Hepatocyte (in vitro differentiated cells): ENCODE results near the gene MBP.

ENCODE experiments used
- EZH2phosphoT487 ChIP-seq: fragments of 200-600 bp; sonication (generic); IDR thresholded peaks from one replicate; pipeline ENCODE4 v1.6.1; 2018; ENCODE audit warnings: antibody characterized with exemption, mild to moderate bottlenecking, low read depth, moderate library complexity; ENCODE audit not compliant: unreplicated experiment, severe bottlenecking
- TF ChIP-seq, protein P1 (sequence below): fragments of 200-600 bp; sonication (generic); IDR thresholded peaks from 2 replicates; pipeline ENCODE4 v1.5.1; 2016; ENCODE audit warnings: antibody characterized with exemption, mild to moderate bottlenecking; ENCODE audit not compliant: poor library complexity

DNA sequence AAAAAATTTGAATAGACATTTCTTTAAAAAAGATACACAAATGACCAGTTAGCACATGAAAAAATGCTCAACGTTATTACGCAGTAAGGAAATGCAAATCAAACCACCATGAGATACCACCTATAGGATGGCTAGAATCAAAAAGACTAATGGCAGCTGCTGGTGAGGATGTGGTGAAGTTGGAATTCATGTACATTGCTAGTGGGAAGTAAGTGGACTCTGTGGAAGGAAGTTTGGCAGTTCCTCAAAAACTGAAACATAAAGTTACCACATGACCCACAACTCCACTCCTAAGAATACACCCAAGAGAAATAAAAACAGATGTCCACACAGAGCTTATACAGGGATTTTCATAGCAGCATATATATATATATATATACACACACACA, 51.2 kb downstream of the MBP start:
- TF ChIP-seq EZH2phosphoT487 = no peak
- TF ChIP-seq, protein P1, sequence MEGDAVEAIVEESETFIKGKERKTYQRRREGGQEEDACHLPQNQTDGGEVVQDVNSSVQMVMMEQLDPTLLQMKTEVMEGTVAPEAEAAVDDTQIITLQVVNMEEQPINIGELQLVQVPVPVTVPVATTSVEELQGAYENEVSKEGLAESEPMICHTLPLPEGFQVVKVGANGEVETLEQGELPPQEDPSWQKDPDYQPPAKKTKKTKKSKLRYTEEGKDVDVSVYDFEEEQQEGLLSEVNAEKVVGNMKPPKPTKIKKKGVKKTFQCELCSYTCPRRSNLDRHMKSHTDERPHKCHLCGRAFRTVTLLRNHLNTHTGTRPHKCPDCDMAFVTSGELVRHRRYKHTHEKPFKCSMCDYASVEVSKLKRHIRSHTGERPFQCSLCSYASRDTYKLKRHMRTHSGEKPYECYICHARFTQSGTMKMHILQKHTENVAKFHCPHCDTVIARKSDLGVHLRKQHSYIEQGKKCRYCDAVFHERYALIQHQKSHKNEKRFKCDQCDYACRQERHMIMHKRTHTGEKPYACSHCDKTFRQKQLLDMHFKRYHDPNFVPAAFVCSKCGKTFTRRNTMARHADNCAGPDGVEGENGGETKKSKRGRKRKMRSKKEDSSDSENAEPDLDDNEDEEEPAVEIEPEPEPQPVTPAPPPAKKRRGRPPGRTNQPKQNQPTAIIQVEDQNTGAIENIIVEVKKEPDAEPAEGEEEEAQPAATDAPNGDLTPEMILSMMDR = no peak
